Osteocyte (in vitro differentiated cells): ENCODE data around the gene ITPR2. TPM values are rescaled to one million over a fixed set of nuclear protein-coding genes. Genes with fewer than 3 reads are reported as not detected.

ENCODE experiments used
- DNase-seq: peaks from one replicate; pipeline ENCODE4 v3.0.0; 2021; ENCODE audit warnings: mixed read lengths; ENCODE audit not compliant: unreplicated experiment; ENCODE audit errors: extremely low spot score
- H3K27ac Mint-ChIP-seq: one replicate; pipeline ENCODE4 v1.8.0; 2021; ENCODE audit warnings: mild to moderate bottlenecking, mixed read lengths; ENCODE audit not compliant: unreplicated experiment
- H3K27me3 Mint-ChIP-seq: one replicate; pipeline ENCODE4 v1.8.0; 2021; ENCODE audit warnings: mixed read lengths; ENCODE audit not compliant: unreplicated experiment
- H3K36me3 Mint-ChIP-seq: one replicate; pipeline ENCODE4 v1.8.0; 2021; ENCODE audit warnings: mixed read lengths; ENCODE audit not compliant: unreplicated experiment
- H3K4me1 Mint-ChIP-seq: one replicate; pipeline ENCODE4 v1.8.0; 2021; ENCODE audit warnings: mixed read lengths; ENCODE audit not compliant: unreplicated experiment
- H3K4me3 Mint-ChIP-seq: one replicate; pipeline ENCODE4 v1.8.0; 2021; ENCODE audit warnings: mild to moderate bottlenecking, moderate library complexity, mixed read lengths; ENCODE audit not compliant: unreplicated experiment
- H3K9me3 Mint-ChIP-seq: one replicate; pipeline ENCODE4 v1.8.0; 2021; ENCODE audit warnings: mixed read lengths; ENCODE audit not compliant: unreplicated experiment
- CTCF ChIP-seq: fragments of 200-600 bp; sonication (generic); IDR thresholded peaks from 2 replicates; pipeline ENCODE4 v1.5.0; 2021; ENCODE audit warnings: antibody characterized with exemption, mild to moderate bottlenecking, moderate library complexity
- total RNA-seq: library from RNA; stranded (reverse); gene quantifications from 2 replicates; pipeline ENCODE4 v1.2.1, GENCODE V29; 2021

ITPR2 gene
- total RNA-seq, 1 donor from 2014 or later = 22.1 TPM

GRCh38 chr12:26872625-26873024 is 39.6 kb upstream of the ITPR2 start:
- peaks cover 27% of the 10 kb centered on the region for H3K27me3 Mint-ChIP-seq
- H3K4me3 Mint-ChIP-seq = no peak overlapping the region
- H3K36me3 Mint-ChIP-seq = no peaks in the 10 kb centered on the region
- no peak for TF ChIP-seq CTCF
- H3K27ac Mint-ChIP-seq = no peak overlapping the region
- DNase-seq = no peak
- no peaks in the 10 kb centered on the region for H3K9me3 Mint-ChIP-seq
- no peaks in the 10 kb centered on the region for H3K4me1 Mint-ChIP-seq

- TF ChIP-seq CTCF = no peak
- H3K27me3 Mint-ChIP-seq = peaks cover 27% of the 10 kb centered on the region
Observed at GRCh38 chr12:26871985-26872384, 39.0 kb upstream of the ITPR2 start.

GRCh38 chr12:26870491-26871419 is 37.8 kb upstream of the ITPR2 start:
- peaks cover 27% of the 10 kb centered on the region for H3K27me3 Mint-ChIP-seq
- DNase-seq = no peak
- no peak overlapping the region for H3K4me3 Mint-ChIP-seq
- H3K27ac Mint-ChIP-seq = no peak overlapping the region
- H3K36me3 Mint-ChIP-seq = no peaks in the 10 kb centered on the region
- H3K4me1 Mint-ChIP-seq = no peaks in the 10 kb centered on the region
- TF ChIP-seq CTCF = no peak
- H3K9me3 Mint-ChIP-seq = no peaks in the 10 kb centered on the region

More at GRCh38 chr12:26871985-26872384, 39.0 kb upstream of the ITPR2 start:
- H3K36me3 Mint-ChIP-seq = no peaks in the 10 kb centered on the region
- H3K4me3 Mint-ChIP-seq = no peak overlapping the region
- no peak overlapping the region for H3K27ac Mint-ChIP-seq
- no peaks in the 10 kb centered on the region for H3K9me3 Mint-ChIP-seq
- no peaks in the 10 kb centered on the region for H3K4me1 Mint-ChIP-seq
- no peak for DNase-seq

- DNase-seq = no peak
Observed at GRCh38 chr12:26869908-26870459, 37.0 kb upstream of the ITPR2 start.

More at GRCh38 chr12:26869908-26870459, 37.0 kb upstream of the ITPR2 start:
- H3K4me1 Mint-ChIP-seq = no peaks in the 10 kb centered on the region
- peaks cover 30% of the 10 kb centered on the region for H3K27me3 Mint-ChIP-seq
- no peak overlapping the region for H3K4me3 Mint-ChIP-seq
- no peak overlapping the region for H3K27ac Mint-ChIP-seq
- no peak for TF ChIP-seq CTCF
- H3K36me3 Mint-ChIP-seq = no peaks in the 10 kb centered on the region
- H3K9me3 Mint-ChIP-seq = no peaks in the 10 kb centered on the region
